Natural killer cell (primary cell): ENCODE data around the gene SMPD4. TPM values are rescaled to one million over a fixed set of nuclear protein-coding genes. Genes with fewer than 3 reads are reported as not detected.
"Not testable (repeated sequence)": the region's sequence is repeated elsewhere in the genome, so short reads cannot be mapped to it uniquely, and the experiment has no call there.

Experiments
- ATAC-seq, 3 donors: fragments of 150-1000 bp in 2 of 3; fragments of 200-7000 bp in 1 of 3; cut with Tn5 transposase; 1 replicate in 1 of 3; 2 replicates in 2 of 3; pipeline ENCODE4 v1.10.0; 2021; ENCODE audit warnings: mild to moderate bottlenecking in 2 of 3, moderate library complexity in 2 of 3
- DNase-seq, 2 donors: peaks; one replicate each; pipeline versions ENCODE4 v3.0.0 to v3.0.0-alpha.2; 2013 to 2021; ENCODE audit warnings: mixed read lengths in 1 of 2
- H3K27ac ChIP-seq: one replicate; pipeline ENCODE4 v1.5.1; 2013; ENCODE audit warnings: mild to moderate bottlenecking, low read length
- H3K27me3 ChIP-seq: one replicate; pipeline ENCODE4 v1.6.1; 2013; ENCODE audit warnings: low read length; ENCODE audit not compliant: control insufficient read depth, insufficient read depth
- H3K36me3 ChIP-seq: one replicate; pipeline ENCODE4 v1.6.1; 2013; ENCODE audit warnings: low read length; ENCODE audit not compliant: control insufficient read depth, insufficient read depth
- H3K4me1 ChIP-seq: one replicate; pipeline ENCODE4 v1.6.1; 2013; ENCODE audit warnings: low read length; ENCODE audit not compliant: control insufficient read depth, insufficient read depth
- H3K4me3 ChIP-seq: one replicate; pipeline ENCODE4 v1.5.1; 2013; ENCODE audit warnings: low read length
- H3K9me3 ChIP-seq: one replicate; pipeline ENCODE4 v1.6.1; 2013; ENCODE audit warnings: low read length; ENCODE audit not compliant: control insufficient read depth, insufficient read depth
- H3K27ac Mint-ChIP-seq, 2 donors: one replicate each; pipeline ENCODE4 v1.8.0; 2022; ENCODE audit warnings: mild to moderate bottlenecking in 2 of 2, mixed read lengths in 2 of 2, moderate library complexity in 1 of 2
- H3K27me3 Mint-ChIP-seq, 2 donors: one replicate each; pipeline ENCODE4 v1.8.0; 2022; ENCODE audit warnings: low read depth in 2 of 2, mixed read lengths in 2 of 2
- H3K36me3 Mint-ChIP-seq: one replicate; pipeline ENCODE4 v1.8.0; 2022; ENCODE audit warnings: mixed read lengths
- H3K4me1 Mint-ChIP-seq, 2 donors: one replicate each; pipeline ENCODE4 v1.8.0; 2022; ENCODE audit warnings: mixed read lengths in 2 of 2
- H3K4me3 Mint-ChIP-seq: one replicate; pipeline ENCODE4 v1.8.0; 2022; ENCODE audit warnings: mild to moderate bottlenecking, moderate library complexity, mixed read lengths
- H3K9me3 Mint-ChIP-seq, 2 donors: one replicate each; pipeline ENCODE4 v1.8.0; 2022; ENCODE audit warnings: mixed read lengths in 2 of 2
- CTCF ChIP-seq: fragments of 200-600 bp; IDR thresholded peaks from one replicate; pipeline ENCODE4 v1.8.0; 2022; ENCODE audit warnings: antibody characterized with exemption
- WGBS: methylation state at CpG from one replicate; pipeline ENCODE4 v1.1.7; 2013; ENCODE audit warnings: missing lambda C conversion rate; ENCODE audit not compliant: insufficient coverage; 5-methylcytosine and 5-hydroxymethylcytosine counted together
- intact Hi-C: fragments of 100-400 bp; cut with micrococcal nuclease; formaldehyde crosslinking; loops from one replicate; pipeline ENCODE4 v1.14.2; 2022
- total RNA-seq, 4 donors: library from RNA; stranded (reverse); fragments of 120-200 nt in 1 of 4; gene quantifications; one replicate each; pipeline versions ENCODE4 v1.2.3 to v1.2.4, GENCODE V29; 2013 to 2022

The SMPD4 gene
- total RNA-seq, 3 donors from 2014 or later (not counting 1 experiment from before 2014, with no cell fraction given): 77.8 to 81.8 (median 79.0) TPM

- H3K27me3 Mint-ChIP-seq, DNase-seq, H3K4me3 ChIP-seq, H3K4me1 ChIP-seq, H3K36me3 ChIP-seq, ATAC-seq, H3K36me3 Mint-ChIP-seq, H3K27me3 ChIP-seq, H3K9me3 Mint-ChIP-seq, H3K27ac Mint-ChIP-seq, intact Hi-C loops, H3K9me3 ChIP-seq, H3K4me3 Mint-ChIP-seq, H3K27ac ChIP-seq, H3K4me1 Mint-ChIP-seq: not testable (repeated sequence)
- 78% methylated on average over 3 of the region's 9 CpGs for WGBS
These were observed 13.8 kb upstream of the SMPD4 start for GRCh38 chr2:130195089-130195635.

GRCh38 chr2:130193824-130194223 lies 12.4 kb upstream of the SMPD4 start:
- H3K27me3 ChIP-seq, H3K4me1 Mint-ChIP-seq, H3K9me3 ChIP-seq, H3K27ac Mint-ChIP-seq, intact Hi-C loops, H3K4me3 Mint-ChIP-seq, H3K27me3 Mint-ChIP-seq, H3K9me3 Mint-ChIP-seq, H3K4me3 ChIP-seq, H3K36me3 Mint-ChIP-seq, ATAC-seq, DNase-seq, H3K27ac ChIP-seq, H3K36me3 ChIP-seq, H3K4me1 ChIP-seq: not testable (repeated sequence)
- WGBS: 84% methylated on average over 17 of the region's 22 CpGs

GRCh38 chr2:130192451-130192850 lies 11.0 kb upstream of the SMPD4 start:
- H3K36me3 ChIP-seq, H3K27me3 Mint-ChIP-seq, H3K4me1 Mint-ChIP-seq, H3K9me3 ChIP-seq, H3K4me3 ChIP-seq, H3K9me3 Mint-ChIP-seq, H3K4me3 Mint-ChIP-seq, H3K4me1 ChIP-seq, H3K27ac Mint-ChIP-seq, H3K27me3 ChIP-seq, DNase-seq, intact Hi-C loops, H3K27ac ChIP-seq, H3K36me3 Mint-ChIP-seq, ATAC-seq: not testable (repeated sequence)
- WGBS: 66% methylated on average over 3 of the region's 3 CpGs

GRCh38 chr2:130191319-130191718 lies 9.9 kb upstream of the SMPD4 start:
- H3K4me3 ChIP-seq, H3K4me3 Mint-ChIP-seq, H3K27ac ChIP-seq, H3K27me3 Mint-ChIP-seq, H3K36me3 ChIP-seq, H3K9me3 ChIP-seq, H3K36me3 Mint-ChIP-seq, DNase-seq, H3K4me1 ChIP-seq, H3K27me3 ChIP-seq, intact Hi-C loops, ATAC-seq, H3K9me3 Mint-ChIP-seq, H3K4me1 Mint-ChIP-seq, H3K27ac Mint-ChIP-seq: not testable (repeated sequence)
- 94% methylated on average over 6 of the region's 6 CpGs for WGBS

- Mint-ChIP-seq H3K4me3 (no peak overlapping the region), H3K27me3 (no peaks in the 10 kb centered on the region), H3K27ac (no peak overlapping the region), H3K4me1 (peaks cover 0 to 13% of the 10 kb centered on the region in 2 donors), H3K9me3 (no peaks in the 10 kb centered on the region), H3K36me3 (no peaks in the 10 kb centered on the region)
- no peak overlapping the region for H3K4me3 ChIP-seq
- H3K27me3 ChIP-seq: no peaks in the 10 kb centered on the region
- no peaks in the 10 kb centered on the region for H3K4me1 ChIP-seq
- intact Hi-C loops: no loop called here
- no peak overlapping the region for H3K27ac ChIP-seq
- H3K36me3 ChIP-seq: no peaks in the 10 kb centered on the region
- H3K9me3 ChIP-seq: no peaks in the 10 kb centered on the region
- ATAC-seq: no peak
- DNase-seq: no peak
- WGBS: 85% methylated on average over 15 of the region's 15 CpGs
- TF ChIP-seq CTCF: no peak
These were observed 8.8 kb upstream of the SMPD4 start for GRCh38 chr2:130190237-130190636.

GRCh38 chr2:130188958-130189357 lies 7.6 kb upstream of the SMPD4 start:
- H3K9me3 ChIP-seq, H3K4me3 ChIP-seq, H3K27ac Mint-ChIP-seq, H3K27me3 ChIP-seq, intact Hi-C loops, DNase-seq, H3K36me3 Mint-ChIP-seq, H3K4me3 Mint-ChIP-seq, H3K36me3 ChIP-seq, H3K27ac ChIP-seq, ATAC-seq, H3K4me1 ChIP-seq, H3K9me3 Mint-ChIP-seq, H3K27me3 Mint-ChIP-seq: not testable (repeated sequence)
- peaks cover 1 to 16% of the 10 kb centered on the region in 2 donors for H3K4me1 Mint-ChIP-seq
- no CpG with 5 or more reads among the region's 4 CpGs for WGBS

GRCh38 chr2:130187859-130188792 lies 6.7 kb upstream of the SMPD4 start:
- ATAC-seq, H3K36me3 Mint-ChIP-seq, H3K36me3 ChIP-seq, intact Hi-C loops, H3K4me1 ChIP-seq, H3K9me3 ChIP-seq, H3K4me3 ChIP-seq, H3K27ac ChIP-seq, DNase-seq, H3K27ac Mint-ChIP-seq, H3K27me3 Mint-ChIP-seq, H3K27me3 ChIP-seq, H3K9me3 Mint-ChIP-seq, H3K4me3 Mint-ChIP-seq: not testable (repeated sequence)
- 96% methylated on average over 17 of the region's 17 CpGs for WGBS
- H3K4me1 Mint-ChIP-seq: peaks cover 5 to 20% of the 10 kb centered on the region in 2 donors
